Caco-2 (cell line): Measurements from ENCODE around the gene NFATC1. TPM values are rescaled to one million over a fixed set of nuclear protein-coding genes. Genes with fewer than 3 reads are reported as not detected.

Experiments used
- BruUV-seq: library from RNA; stranded (reverse); fragments of 400-500 nt; replicated peaks from 2 replicates; lab custom pipeline; 2021; lab: Mats Ljungman, UMichigan
- CTCF ChIA-PET: fragments of 300-600 bp; sonication (Branson Sonifier 250); formaldehyde crosslinking; loops from one replicate; lab custom pipeline; 2022; ENCODE audit warnings: antibody characterized with exemption; lab: Charles Lee
- POLR2A ChIA-PET: fragments of 300-600 bp; sonication (Branson Sonifier 250); formaldehyde crosslinking; loops from one replicate; lab custom pipeline; 2022; ENCODE audit warnings: antibody characterized with exemption; lab: Charles Lee
- DNase-seq, 2 experiments: peaks; one replicate each; pipeline versions ENCODE4 v3.0.0 to v3.0.0-alpha.2; 2020 to 2022
- H3K27me3 ChIP-seq: replicated peaks from 2 replicates; pipeline ENCODE4 v1.6.0; 2011; ENCODE audit warnings: low read length; ENCODE audit not compliant: control insufficient read depth, insufficient read depth
- H3K36me3 ChIP-seq: 2 replicates; pipeline ENCODE4 v1.5.1; 2011; ENCODE audit warnings: low read length; ENCODE audit not compliant: control insufficient read depth, insufficient read depth
- H3K4me1 ChIP-seq: fragments of 250-450 bp; sonication (Bioruptor Pico); 2 replicates; pipeline ENCODE4 v1.5.1; 2020; ENCODE audit warnings: mild to moderate bottlenecking
- H3K4me3 ChIP-seq: 2 replicates; pipeline ENCODE4 v1.5.1; 2011; ENCODE audit warnings: low read depth, mild to moderate bottlenecking, control low read depth, low read length
- H3K9me3 ChIP-seq: fragments of 250-450 bp; sonication (Bioruptor Pico); 2 replicates; pipeline ENCODE4 v1.5.1; 2020; ENCODE audit warnings: mild to moderate bottlenecking, moderate library complexity
- H3K27ac Mint-ChIP-seq: one replicate; pipeline ENCODE4 v1.8.0; 2022; ENCODE audit warnings: mixed read lengths; ENCODE audit not compliant: unreplicated experiment
- H3K27me3 Mint-ChIP-seq: one replicate; pipeline ENCODE4 v1.8.0; 2022; ENCODE audit warnings: mixed read lengths; ENCODE audit not compliant: insufficient read depth, unreplicated experiment
- H3K36me3 Mint-ChIP-seq: one replicate; pipeline ENCODE4 v1.8.0; 2022; ENCODE audit warnings: mild to moderate bottlenecking, mixed read lengths; ENCODE audit not compliant: insufficient read depth, unreplicated experiment
- H3K4me1 Mint-ChIP-seq: one replicate; pipeline ENCODE4 v1.8.0; 2022; ENCODE audit warnings: low read depth, mixed read lengths; ENCODE audit not compliant: unreplicated experiment
- H3K4me3 Mint-ChIP-seq: one replicate; pipeline ENCODE4 v1.8.0; 2022; ENCODE audit warnings: mild to moderate bottlenecking, moderate library complexity, mixed read lengths; ENCODE audit not compliant: unreplicated experiment
- H3K9me3 Mint-ChIP-seq: one replicate; pipeline ENCODE4 v1.8.0; 2022; ENCODE audit warnings: mixed read lengths; ENCODE audit not compliant: unreplicated experiment
- CTCF ChIP-seq, 2 experiments: fragments of 200-600 bp in 1 of 2; IDR thresholded peaks; 1 replicate in 1 of 2; 2 replicates in 1 of 2; pipeline versions ENCODE4 v1.5.1 to v1.8.0; 2011 to 2022; ENCODE audit warnings: antibody characterized with exemption in 1 of 2, control low read depth in 1 of 2, inconsistent platforms in 1 of 2, low read depth in 1 of 2, low read length in 1 of 2, mild to moderate bottlenecking in 1 of 2, moderate library complexity in 1 of 2; ENCODE audit not compliant: insufficient read depth in 1 of 2, severe bottlenecking in 1 of 2, unreplicated experiment in 1 of 2
- intact Hi-C: fragments of 100-400 bp; cut with micrococcal nuclease; formaldehyde crosslinking; loops from one replicate; pipeline ENCODE4 v1.10.0; 2022; ENCODE audit not compliant: unreplicated experiment
- total RNA-seq: library from RNA; stranded (reverse); gene quantifications from 2 replicates; pipeline ENCODE4 v1.2.3, GENCODE V29; 2022

Gene NFATC1
- total RNA-seq, 1 experiment from 2014 or later: 0.66 TPM

DNA sequence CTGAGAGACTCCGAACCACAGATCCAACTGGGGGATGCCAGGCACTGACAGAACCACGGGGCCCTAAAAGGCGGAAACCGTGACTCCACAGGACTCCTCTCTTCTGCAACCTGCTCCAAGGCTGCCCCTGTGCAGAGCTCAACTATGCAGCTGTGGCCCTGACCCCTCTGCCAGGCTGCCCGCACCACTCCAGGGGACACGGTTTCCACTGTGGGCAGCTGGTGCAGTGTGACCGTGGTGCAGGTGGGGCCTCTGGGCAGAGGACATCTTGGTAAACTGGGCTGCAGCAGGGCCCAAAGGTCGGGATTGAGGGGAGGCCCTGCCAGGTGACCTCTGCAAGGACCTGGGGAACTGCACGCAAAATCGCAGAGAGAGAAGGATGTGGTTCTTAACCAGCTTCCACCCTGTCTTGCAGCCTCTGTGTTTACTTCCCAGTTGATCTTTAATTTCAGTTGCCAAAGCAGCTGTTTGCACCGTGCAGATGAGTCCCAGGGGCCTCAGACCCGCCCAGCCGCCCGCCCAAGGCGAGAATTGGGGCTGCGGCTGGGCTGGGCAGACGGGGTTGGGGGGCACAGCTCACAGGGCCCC lies 179.3 kb downstream of the NFATC1 start:
- no TSS peak for BruUV-seq
- Mint-ChIP-seq H3K4me3 (no peak overlapping the region), H3K27ac (no peak overlapping the region), H3K27me3 (no peaks in the 10 kb centered on the region), H3K4me1 (peaks cover 1% of the 10 kb centered on the region), H3K36me3 (no peaks in the 10 kb centered on the region), H3K9me3 (no peaks in the 10 kb centered on the region)
- no peak for TF ChIP-seq CTCF (IDR thresholded peaks at IDR 0.05; ENCODE audit: insufficient read depth in 1 of 2, low read depth in 1 of 2, low read length in 1 of 2, severe bottlenecking in 1 of 2, unreplicated experiment in 1 of 2)
- CTCF ChIA-PET: no interaction called here
- POLR2A ChIA-PET: no interaction called here
- intact Hi-C loops: no loop called here
- no peak for DNase-seq
- no peaks in the 10 kb centered on the region for H3K9me3 ChIP-seq
- no peaks in the 10 kb centered on the region for H3K4me1 ChIP-seq
- no peaks in the 10 kb centered on the region for H3K27me3 ChIP-seq
- no peak overlapping the region for H3K4me3 ChIP-seq
- H3K36me3 ChIP-seq: no peaks in the 10 kb centered on the region

- Histone ChIP-seq H3K27me3 (no peaks in the 10 kb centered on the region), H3K9me3 (no peaks in the 10 kb centered on the region), H3K36me3 (no peaks in the 10 kb centered on the region), H3K4me3 (no peak overlapping the region), H3K4me1 (no peaks in the 10 kb centered on the region)
- Mint-ChIP-seq H3K9me3 (no peaks in the 10 kb centered on the region), H3K4me3 (no peak overlapping the region), H3K4me1 (no peaks in the 10 kb centered on the region), H3K36me3 (no peaks in the 10 kb centered on the region), H3K27ac (no peak overlapping the region), H3K27me3 (no peaks in the 10 kb centered on the region)
- ChIA-PET POLR2A (no interaction called here), CTCF (no interaction called here)
- DNase-seq: no peak
- no TSS peak for BruUV-seq
- intact Hi-C loops: no loop called here
- TF ChIP-seq CTCF (IDR thresholded peaks at IDR 0.05; ENCODE audit: insufficient read depth in 1 of 2, low read depth in 1 of 2, low read length in 1 of 2, severe bottlenecking in 1 of 2, unreplicated experiment in 1 of 2): no peak
Measured at GRCh38 chr18:79575891-79576685, 180.4 kb downstream of the NFATC1 start.

DNA sequence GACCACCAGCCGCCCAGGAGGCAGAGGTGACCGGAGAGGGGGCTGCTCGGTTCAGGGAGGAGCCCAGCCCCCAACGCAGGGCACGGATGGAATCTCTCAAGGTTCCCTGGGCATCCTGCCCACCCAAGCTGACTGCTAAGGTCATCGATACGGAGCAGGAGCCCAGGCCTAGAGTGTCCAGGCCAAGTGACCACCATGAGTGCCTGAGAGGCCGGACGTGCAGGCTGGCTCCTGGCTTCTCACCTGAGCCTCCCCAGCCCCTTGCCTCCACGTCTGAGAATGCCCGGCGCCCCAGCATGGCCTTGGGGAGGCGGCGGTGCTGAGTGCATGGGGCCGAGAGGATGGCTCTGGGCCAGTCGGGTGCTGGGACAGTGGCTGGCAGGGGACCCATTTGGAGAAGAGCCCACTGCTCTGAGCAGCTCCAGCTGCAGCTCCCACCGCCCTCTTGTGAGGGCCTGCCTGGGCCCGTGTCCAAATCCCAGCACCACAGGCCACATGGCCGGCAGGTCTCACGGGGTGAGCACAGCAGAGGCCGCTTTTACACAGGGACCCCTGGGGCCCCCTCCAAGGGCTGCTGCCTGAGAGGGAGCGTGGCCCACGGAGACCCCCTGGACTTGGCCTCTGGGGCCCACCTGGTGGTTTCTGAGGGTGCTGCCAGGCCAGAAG lies 181.1 kb downstream of the NFATC1 start:
- Histone ChIP-seq H3K4me1 (no peaks in the 10 kb centered on the region), H3K27me3 (no peaks in the 10 kb centered on the region), H3K36me3 (no peaks in the 10 kb centered on the region), H3K4me3 (no peak overlapping the region), H3K9me3 (no peaks in the 10 kb centered on the region)
- CTCF ChIA-PET: no interaction called here
- intact Hi-C loops: no loop called here
- DNase-seq: no peak
- POLR2A ChIA-PET: no interaction called here
- Mint-ChIP-seq H3K27ac (no peak overlapping the region), H3K4me3 (no peak overlapping the region), H3K4me1 (no peaks in the 10 kb centered on the region), H3K9me3 (no peaks in the 10 kb centered on the region), H3K27me3 (no peaks in the 10 kb centered on the region), H3K36me3 (no peaks in the 10 kb centered on the region)
- no TSS peak for BruUV-seq
- no peak for TF ChIP-seq CTCF (IDR thresholded peaks at IDR 0.05; ENCODE audit: insufficient read depth in 1 of 2, low read depth in 1 of 2, low read length in 1 of 2, severe bottlenecking in 1 of 2, unreplicated experiment in 1 of 2)
